Naive thymus-derived CD4-positive, alpha-beta T cell (primary cell): Measurements from ENCODE around the gene JMJD6. TPM values are rescaled to one million over a fixed set of nuclear protein-coding genes. Genes with fewer than 3 reads are reported as not detected.
"Not testable (repeated sequence)": the region's sequence is repeated elsewhere in the genome, so short reads cannot be mapped to it uniquely, and the experiment has no call there.

Experiments
- ATAC-seq: fragments of 150-1000 bp; cut with Tn5 transposase; 2 replicates; pipeline ENCODE4 v1.10.0; 2021; ENCODE audit warnings: mild to moderate bottlenecking, moderate library complexity
- CTCF ChIA-PET: fragments of 350-600 bp; sonication (Branson Sonifier 250); formaldehyde crosslinking; loops from one replicate; lab custom pipeline; 2021; ENCODE audit warnings: antibody characterized with exemption; lab: Charles Lee
- POLR2A ChIA-PET: fragments of 350-600 bp; sonication (Branson Sonifier 250); formaldehyde crosslinking; loops from one replicate; lab custom pipeline; 2021; ENCODE audit warnings: antibody characterized with exemption, inconsistent platforms; lab: Charles Lee
- DNase-seq, 9 donors: peaks; one replicate each; pipeline versions ENCODE4 v3.0.0 to v3.0.0-alpha.2; 2020 to 2022; ENCODE audit warnings: mixed read lengths in 1 of 9
- H3K27ac ChIP-seq: one replicate; pipeline ENCODE4 v1.7.0; 2013; ENCODE audit warnings: mild to moderate bottlenecking, low read depth, low read length, moderate library complexity
- H3K27me3 ChIP-seq, 2 donors: one replicate each; pipeline ENCODE4 v1.7.0; 2013; ENCODE audit warnings: low read length in 2 of 2, mild to moderate bottlenecking in 2 of 2, moderate library complexity in 2 of 2; ENCODE audit not compliant: control insufficient read depth in 2 of 2, insufficient read depth in 2 of 2
- H3K36me3 ChIP-seq, 3 experiments: 1 replicate in 2 of 3; 2 replicates in 1 of 3; pipeline ENCODE4 v1.7.0; 2013; ENCODE audit warnings: low read length in 3 of 3, mild to moderate bottlenecking in 3 of 3, moderate library complexity in 1 of 3; ENCODE audit not compliant: insufficient read depth in 3 of 3, control insufficient read depth in 2 of 3
- H3K4me1 ChIP-seq, 2 donors: one replicate each; pipeline ENCODE4 v1.7.0; 2013; ENCODE audit warnings: low read length in 2 of 2, mild to moderate bottlenecking in 2 of 2, moderate library complexity in 1 of 2; ENCODE audit not compliant: control insufficient read depth in 2 of 2, insufficient read depth in 2 of 2
- H3K4me3 ChIP-seq: 2 replicates; pipeline ENCODE4 v1.7.0; 2013; ENCODE audit warnings: mild to moderate bottlenecking, low read length
- H3K9me3 ChIP-seq, 3 experiments: 1 replicate in 2 of 3; 2 replicates in 1 of 3; pipeline ENCODE4 v1.7.0; 2013; ENCODE audit warnings: low read length in 3 of 3; ENCODE audit not compliant: control insufficient read depth in 2 of 3
- H3K27ac Mint-ChIP-seq, 9 donors: one replicate each; pipeline ENCODE4 v1.8.0; 2020 to 2022; ENCODE audit warnings: mixed read lengths in 9 of 9, mild to moderate bottlenecking in 8 of 9, moderate library complexity in 5 of 9, inconsistent platforms in 2 of 9
- H3K27me3 Mint-ChIP-seq, 5 donors: one replicate each; pipeline ENCODE4 v1.8.0; 2021 to 2022; ENCODE audit warnings: mixed read lengths in 5 of 5, mild to moderate bottlenecking in 1 of 5
- H3K36me3 Mint-ChIP-seq, 5 donors: one replicate each; pipeline ENCODE4 v1.8.0; 2020 to 2022; ENCODE audit warnings: mixed read lengths in 5 of 5, mild to moderate bottlenecking in 3 of 5, inconsistent platforms in 1 of 5
- H3K4me1 Mint-ChIP-seq, 7 donors: one replicate each; pipeline ENCODE4 v1.8.0; 2020 to 2022; ENCODE audit warnings: mixed read lengths in 7 of 7, mild to moderate bottlenecking in 3 of 7, inconsistent platforms in 1 of 7
- H3K4me3 Mint-ChIP-seq, 10 donors: one replicate each; pipeline ENCODE4 v1.8.0; 2020 to 2022; ENCODE audit warnings: mild to moderate bottlenecking in 10 of 10, mixed read lengths in 10 of 10, moderate library complexity in 6 of 10, inconsistent platforms in 2 of 10
- H3K9me3 Mint-ChIP-seq, 11 donors: one replicate each; pipeline ENCODE4 v1.8.0; 2020 to 2022; ENCODE audit warnings: mixed read lengths in 11 of 11, mild to moderate bottlenecking in 4 of 11, inconsistent platforms in 1 of 11, moderate library complexity in 1 of 11
- intact Hi-C, 2 donors: fragments of 100-400 bp; cut with micrococcal nuclease; formaldehyde crosslinking; loops; one replicate each; pipeline ENCODE4 v1.15.1; 2023
- polyA plus RNA-seq, 2 donors: library from polyadenylated mRNA; unstranded; fragments of 300-500 nt; fragmentation: Illumina TruSeq; gene quantifications; one replicate each; pipeline ENCODE4 v1.2.3, GENCODE V29; 2021
- total RNA-seq, 6 experiments: library from RNA in 5 of 6; stranded (reverse) in 5 of 6; gene quantifications; 1 replicate in 5 of 6; 2 replicates in 1 of 6; pipeline ENCODE4 v1.2.3 and lab custom pipeline; 2021 to 2026

Gene JMJD6
- total and polyA plus RNA-seq, 7 experiments from 2014 or later = 18.5 to 132 (median 45.6) TPM

DNA sequence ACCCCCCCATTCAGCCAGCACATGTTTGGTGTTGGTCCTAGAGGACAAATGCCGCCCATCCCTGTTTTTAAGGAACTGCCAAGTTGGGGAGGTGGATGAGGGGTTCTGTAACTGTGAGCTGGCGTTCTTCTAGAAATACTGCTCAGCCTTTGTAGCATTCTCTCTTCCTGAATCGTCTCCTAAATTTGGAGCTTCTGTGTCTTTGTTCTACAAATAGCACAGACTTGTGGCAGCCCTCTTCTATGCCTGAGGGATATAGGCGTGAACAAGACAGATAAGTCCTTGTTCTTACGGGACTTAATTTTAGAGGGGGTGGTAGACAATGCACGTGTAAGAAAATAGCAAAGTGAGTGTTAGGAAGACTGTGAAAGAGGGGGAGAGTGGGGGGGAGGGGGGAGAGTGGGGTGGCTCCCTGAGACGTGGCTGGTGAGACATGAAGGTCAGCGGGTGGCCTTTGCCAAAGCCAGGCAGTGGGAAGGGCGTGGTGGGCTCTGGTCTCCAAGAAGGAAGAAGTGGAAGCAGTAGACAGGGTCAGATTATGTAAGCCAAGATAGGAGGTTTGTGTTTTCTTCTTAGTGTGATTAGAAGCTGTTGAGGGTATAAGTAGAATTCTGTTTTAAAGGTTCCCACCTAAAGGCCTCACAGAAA lies 21.4 kb upstream of the JMJD6 start:
- Mint-ChIP-seq H3K4me3 (no peak overlapping the region), H3K27me3 (no peaks in the 10 kb centered on the region), H3K27ac (peak overlapping the region in 1 of 9 donors; percentile 30), H3K9me3 (no peaks in the 10 kb centered on the region), H3K36me3 (peaks cover 3 to 47% (median 18%) of the 10 kb centered on the region in 5 donors), H3K4me1 (peaks cover 7 to 22% (median 12%) of the 10 kb centered on the region in 7 donors)
- intact Hi-C loops = no loop called here
- Histone ChIP-seq H3K36me3 (peaks cover 0 to 35% (median 15%) of the 10 kb centered on the region in 3 experiments), H3K27ac (no peak overlapping the region), H3K9me3 (no peaks in the 10 kb centered on the region), H3K27me3 (no peaks in the 10 kb centered on the region), H3K4me1 (peaks cover 7 to 8% of the 10 kb centered on the region in 2 donors), H3K4me3 (no peak overlapping the region)
- ATAC-seq (no peak), DNase-seq (no peak)
- ChIA-PET POLR2A (interaction anchor here (2.2 kb wide), 1 partner anchor 9 kb away, joined by 14 read pairs; the partner anchor contains the start of gene MFSD11), CTCF (interaction anchor here (0.6 to 0.9 kb wide), 3 partner anchors 10 to 1985 kb away, joined by 3 to 5 read pairs (median 4); partner anchors contain the start of gene MFSD11)

- Mint-ChIP-seq H3K36me3 (peaks cover 3 to 56% (median 25%) of the 10 kb centered on the region in 5 donors), H3K4me1 (peaks cover 0 to 22% (median 4%) of the 10 kb centered on the region in 7 donors), H3K27ac (peak overlapping the region in 1 of 9 donors; percentile 36)
- H3K4me3 Mint-ChIP-seq, H3K27me3 Mint-ChIP-seq, CTCF ChIA-PET, DNase-seq, intact Hi-C loops, H3K4me1 ChIP-seq, H3K27ac ChIP-seq, H3K9me3 ChIP-seq, H3K27me3 ChIP-seq, H3K9me3 Mint-ChIP-seq, H3K4me3 ChIP-seq, ATAC-seq: not testable (repeated sequence)
- H3K36me3 ChIP-seq = peaks cover 4 to 40% (median 23%) of the 10 kb centered on the region in 3 experiments
- POLR2A ChIA-PET = interaction anchor here (0.7 to 1.9 kb wide), 3 partner anchors 8 to 64 kb away, joined by 3 to 6 read pairs (median 4); partner anchors contain the start of gene MFSD11
These were observed 19.4 kb upstream of the JMJD6 start for GRCh38 chr17:76745785-76746184.

DNA sequence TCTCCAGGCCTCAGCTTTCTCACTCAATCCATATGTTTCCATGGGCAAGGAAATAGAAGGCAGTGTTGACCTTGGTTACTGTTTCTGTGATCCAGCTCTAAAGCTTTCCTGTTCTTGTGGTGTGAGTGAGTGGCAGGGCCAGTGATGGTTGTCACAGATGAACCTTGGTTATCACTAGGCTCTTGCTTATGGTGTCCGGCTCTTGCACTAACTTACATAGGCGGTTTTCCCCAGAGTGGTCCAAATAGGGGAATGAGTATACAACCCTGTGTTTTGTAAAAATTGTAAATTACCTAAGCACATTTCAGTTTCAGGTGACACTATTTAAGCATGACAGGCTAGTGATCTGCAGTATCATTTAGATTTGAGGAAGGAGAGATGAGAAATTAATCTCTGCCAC lies 18.3 kb upstream of the JMJD6 start:
- Mint-ChIP-seq H3K9me3 (no peaks in the 10 kb centered on the region), H3K36me3 (peaks cover 3 to 53% (median 25%) of the 10 kb centered on the region in 5 donors), H3K27ac (no peak overlapping the region), H3K27me3 (no peaks in the 10 kb centered on the region), H3K4me1 (peaks cover 0 to 27% (median 10%) of the 10 kb centered on the region in 7 donors), H3K4me3 (no peak overlapping the region)
- DNase-seq (no peak), ATAC-seq (no peak)
- intact Hi-C loops = no loop called here
- ChIA-PET CTCF (no interaction called here), POLR2A (no interaction called here)
- Histone ChIP-seq H3K4me1 (peaks cover 0 to 3% of the 10 kb centered on the region in 2 donors), H3K4me3 (no peak overlapping the region), H3K27ac (no peak overlapping the region), H3K9me3 (no peaks in the 10 kb centered on the region), H3K27me3 (no peaks in the 10 kb centered on the region), H3K36me3 (peaks cover 4 to 40% (median 23%) of the 10 kb centered on the region in 3 experiments)

- Mint-ChIP-seq H3K4me3 (no peak overlapping the region), H3K9me3 (no peaks in the 10 kb centered on the region), H3K4me1 (peaks cover 0 to 37% (median 24%) of the 10 kb centered on the region in 7 donors), H3K27ac (no peak overlapping the region), H3K27me3 (no peaks in the 10 kb centered on the region), H3K36me3 (peaks cover 3 to 42% (median 22%) of the 10 kb centered on the region in 5 donors)
- H3K4me3 ChIP-seq = no peak overlapping the region
- intact Hi-C loops = no loop called here
- ChIA-PET POLR2A (interaction anchor here (1.2 to 2.0 kb wide), 3 partner anchors 9 to 15 kb away, joined by 3 to 6 read pairs (median 5); no protein-coding TSS in a partner anchor), CTCF (no interaction called here)
- no peaks in the 10 kb centered on the region for H3K9me3 ChIP-seq
- no peak overlapping the region for H3K27ac ChIP-seq
- ATAC-seq = no peak
- H3K36me3 ChIP-seq = peaks cover 4 to 40% (median 19%) of the 10 kb centered on the region in 3 experiments
- peaks cover 12 to 17% of the 10 kb centered on the region in 2 donors for H3K4me1 ChIP-seq
- H3K27me3 ChIP-seq = no peaks in the 10 kb centered on the region
- no peak for DNase-seq
These were observed 16.6 kb upstream of the JMJD6 start for GRCh38 chr17:76742958-76743357.

GRCh38 chr17:76740329-76741118 lies 14.1 kb upstream of the JMJD6 start:
- no peaks in the 10 kb centered on the region for H3K27me3 Mint-ChIP-seq
- H3K4me1 Mint-ChIP-seq = peaks cover 0 to 35% (median 32%) of the 10 kb centered on the region in 7 donors
- intact Hi-C loops = no loop called here
- no peak overlapping the region for H3K4me3 Mint-ChIP-seq
- ATAC-seq (no peak), DNase-seq (no peak)
- H3K9me3 Mint-ChIP-seq = peaks cover 0 to 9% (median 0%) of the 10 kb centered on the region in 11 donors
- H3K27ac ChIP-seq = no peak overlapping the region
- peaks cover 11 to 37% (median 13%) of the 10 kb centered on the region in 3 experiments for H3K36me3 ChIP-seq
- no peak overlapping the region for H3K4me3 ChIP-seq
- POLR2A ChIA-PET = interaction anchor here (0.6 to 8.2 kb wide), 4 partner anchors 15 to 1581 kb away, joined by 3 to 187 read pairs (median 6); partner anchors contain the start of genes JMJD6 and METTL23
- CTCF ChIA-PET = interaction anchor here (1.3 kb wide), 1 partner anchor 27 kb away, joined by 6 read pairs; no protein-coding TSS in a partner anchor
- peaks cover 3 to 32% (median 24%) of the 10 kb centered on the region in 5 donors for H3K36me3 Mint-ChIP-seq
- H3K27me3 ChIP-seq = no peaks in the 10 kb centered on the region
- no peak overlapping the region for H3K27ac Mint-ChIP-seq
- H3K9me3 ChIP-seq = no peaks in the 10 kb centered on the region
- H3K4me1 ChIP-seq = peaks cover 13 to 21% of the 10 kb centered on the region in 2 donors

- Mint-ChIP-seq H3K4me1 (peaks cover 8 to 42% (median 37%) of the 10 kb centered on the region in 7 donors), H3K36me3 (peaks cover 5 to 31% (median 24%) of the 10 kb centered on the region in 5 donors), H3K27ac (peak overlapping the region in 2 of 9 donors; percentile 6 to 66), H3K4me3 (peak overlapping the region in 5 of 10 donors; percentile 12 to 54 (median 32))
- H3K9me3 ChIP-seq, H3K9me3 Mint-ChIP-seq, H3K27me3 Mint-ChIP-seq, DNase-seq, H3K27ac ChIP-seq, ATAC-seq, H3K27me3 ChIP-seq, H3K4me3 ChIP-seq: not testable (repeated sequence)
- Histone ChIP-seq H3K4me1 (peaks cover 21 to 30% of the 10 kb centered on the region in 2 donors), H3K36me3 (peaks cover 12 to 30% (median 22%) of the 10 kb centered on the region in 3 experiments)
- ChIA-PET CTCF (interaction anchor here (0.6 to 2.5 kb wide), 3 partner anchors 12 to 477 kb away, joined by 3 to 11 read pairs (median 6); no protein-coding TSS in a partner anchor), POLR2A (interaction anchor here (0.6 to 8.2 kb wide), 8 partner anchors 9 to 1580 kb away, joined by 3 to 187 read pairs (median 6); partner anchors contain the start of genes JMJD6 and METTL23)
- intact Hi-C loops = loop anchor here (5.0 to 10.0 kb wide), 8 partner anchors 222 to 1393 kb away; partner anchors contain the start of genes TMC8 (in 2 of the 2), ACOX1 (in 1 of the 2), PRPSAP1 (in 1 of the 2) and TEN1 (in 1 of the 2)
These were observed 13.2 kb upstream of the JMJD6 start for GRCh38 chr17:76739568-76740115.
